Progenitor cell of endocrine pancreas (in vitro differentiated cells): ENCODE data around the gene EEFSEC. TPM values are rescaled to one million over a fixed set of nuclear protein-coding genes. Genes with fewer than 3 reads are reported as not detected.

ENCODE experiments used
- DNase-seq: peaks from one replicate; pipeline ENCODE4 v3.0.0; 2021; ENCODE audit warnings: low spot score; ENCODE audit not compliant: unreplicated experiment
- H3K27ac Mint-ChIP-seq: 2 replicates; pipeline ENCODE4 v1.8.0; 2021; ENCODE audit warnings: mild to moderate bottlenecking, moderate library complexity, mixed read lengths
- H3K27me3 Mint-ChIP-seq: 2 replicates; pipeline ENCODE4 v1.8.0; 2021; ENCODE audit warnings: mixed read lengths
- H3K36me3 Mint-ChIP-seq: 2 replicates; pipeline ENCODE4 v1.8.0; 2022; ENCODE audit warnings: mixed read lengths; ENCODE audit not compliant: insufficient read depth
- H3K4me1 Mint-ChIP-seq: 2 replicates; pipeline ENCODE4 v1.8.0; 2021; ENCODE audit warnings: low read depth, mixed read lengths
- H3K4me3 Mint-ChIP-seq: 2 replicates; pipeline ENCODE4 v1.8.0; 2021; ENCODE audit warnings: low read depth, mild to moderate bottlenecking, moderate library complexity, mixed read lengths
- H3K9me3 Mint-ChIP-seq: 2 replicates; pipeline ENCODE4 v1.8.0; 2021; ENCODE audit warnings: low read depth, mixed read lengths
- CTCF ChIP-seq: fragments of 200-600 bp; sonication (generic); IDR thresholded peaks from one replicate; pipeline ENCODE4 v1.5.0; 2021; ENCODE audit warnings: antibody characterized with exemption, mild to moderate bottlenecking; ENCODE audit not compliant: unreplicated experiment
- total RNA-seq: library from RNA; stranded (reverse); gene quantifications from 2 replicates; pipeline ENCODE4 v1.2.1, GENCODE V29; 2021

Gene EEFSEC
- total RNA-seq, 1 donor from 2014 or later: 11.8 TPM

DNA sequence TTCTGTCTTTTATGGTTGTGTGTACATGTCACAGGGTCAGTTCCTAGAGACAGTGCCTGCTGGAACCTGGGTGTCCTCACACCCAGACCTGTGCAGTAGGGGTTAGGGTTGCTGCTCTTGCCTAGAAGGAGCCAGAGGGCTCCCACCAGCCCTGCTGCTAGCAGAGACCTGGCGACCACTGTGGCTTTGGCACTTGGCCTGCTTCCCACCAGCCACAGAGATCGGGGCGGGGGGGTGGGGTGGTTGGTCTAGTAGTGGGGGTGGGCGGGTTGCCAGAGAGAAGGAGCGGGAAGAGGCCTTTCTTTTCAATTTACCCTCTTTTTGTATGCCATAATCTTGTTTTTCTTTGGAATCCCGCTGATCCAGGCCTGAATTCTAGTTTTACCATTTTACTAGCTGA is 29.4 kb downstream of the EEFSEC start:
- Mint-ChIP-seq H3K27ac (no peak overlapping the region), H3K4me1 (peaks cover 7% of the 10 kb centered on the region), H3K4me3 (no peak overlapping the region), H3K9me3 (peaks cover 3% of the 10 kb centered on the region), H3K36me3 (no peaks in the 10 kb centered on the region), H3K27me3 (peaks cover 13% of the 10 kb centered on the region)
- no peak for DNase-seq
- TF ChIP-seq CTCF: no peak

DNA sequence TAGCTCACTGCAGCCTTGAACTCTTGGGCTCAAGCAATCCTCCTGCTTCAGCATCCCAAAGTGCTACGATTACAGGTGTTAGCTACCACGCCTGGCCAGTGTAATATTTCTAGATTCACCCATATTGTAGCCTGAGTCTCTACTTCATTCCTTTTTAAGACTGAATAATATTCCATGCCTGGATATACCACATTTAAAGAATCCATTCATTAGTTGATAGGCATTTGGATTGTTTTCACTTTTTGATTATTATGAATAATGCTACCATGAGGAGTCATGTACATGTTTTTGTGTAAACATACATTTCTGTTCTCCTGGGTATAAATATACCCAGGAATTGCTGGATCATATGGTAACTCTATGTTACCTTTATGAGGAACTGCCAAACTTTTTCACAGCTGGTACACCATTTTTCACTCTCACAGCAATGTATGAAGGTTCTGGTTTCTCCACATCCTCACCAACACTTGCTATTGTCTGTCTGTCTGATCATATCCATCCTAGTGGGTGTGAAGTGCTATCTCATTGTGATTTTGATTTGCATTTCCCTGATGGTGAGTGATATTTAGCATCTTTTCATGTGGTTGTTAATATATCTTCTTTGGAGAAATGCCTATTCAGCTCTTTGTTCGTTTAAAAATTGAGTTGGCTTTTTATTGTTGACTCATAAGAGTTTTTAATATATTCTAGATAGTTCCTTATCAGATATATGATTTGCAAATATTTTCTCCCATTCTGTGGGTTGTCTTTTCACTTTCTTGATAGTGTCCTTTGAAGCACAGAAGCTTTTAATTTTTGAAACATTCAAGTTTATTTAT is 32.6 kb downstream of the EEFSEC start:
- H3K27me3 Mint-ChIP-seq: no peaks in the 10 kb centered on the region
- no peak overlapping the region for H3K4me3 Mint-ChIP-seq
- no peaks in the 10 kb centered on the region for H3K36me3 Mint-ChIP-seq
- peaks cover 3% of the 10 kb centered on the region for H3K9me3 Mint-ChIP-seq
- no peaks in the 10 kb centered on the region for H3K4me1 Mint-ChIP-seq
- H3K27ac Mint-ChIP-seq: no peak overlapping the region
- no peak for DNase-seq
- no peak for TF ChIP-seq CTCF

GRCh38 chr3:128187495-128187894 is 34.2 kb downstream of the EEFSEC start:
- Mint-ChIP-seq H3K36me3 (no peaks in the 10 kb centered on the region), H3K27ac (no peak overlapping the region), H3K27me3 (no peaks in the 10 kb centered on the region), H3K4me1 (peaks cover 2% of the 10 kb centered on the region), H3K9me3 (peaks cover 3% of the 10 kb centered on the region), H3K4me3 (no peak overlapping the region)
- TF ChIP-seq CTCF: no peak
- no peak for DNase-seq

DNA sequence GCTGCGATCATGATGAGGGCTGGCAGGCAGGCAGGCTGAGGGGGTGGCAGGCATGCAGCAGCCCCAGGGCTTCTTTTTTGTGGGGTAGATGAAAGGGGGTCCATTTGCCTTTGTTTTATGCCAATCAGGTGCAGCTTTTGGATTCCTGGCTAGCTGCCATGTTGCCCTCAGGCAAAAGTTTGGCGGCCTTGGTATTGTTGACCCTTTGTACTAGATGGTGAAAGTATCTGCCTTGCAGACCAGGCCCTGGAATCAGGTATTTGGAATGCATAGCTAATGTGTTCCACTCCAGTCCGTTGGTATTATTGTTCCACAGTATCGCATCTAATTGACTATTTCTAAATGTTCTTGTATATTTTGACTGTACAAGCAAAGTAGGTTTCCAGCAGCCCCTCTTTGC is 35.0 kb downstream of the EEFSEC start:
- Mint-ChIP-seq H3K36me3 (no peaks in the 10 kb centered on the region), H3K27me3 (no peaks in the 10 kb centered on the region), H3K9me3 (peaks cover 3% of the 10 kb centered on the region), H3K4me3 (no peak overlapping the region), H3K4me1 (peaks cover 2% of the 10 kb centered on the region), H3K27ac (no peak overlapping the region)
- TF ChIP-seq CTCF: no peak
- no peak for DNase-seq

DNA sequence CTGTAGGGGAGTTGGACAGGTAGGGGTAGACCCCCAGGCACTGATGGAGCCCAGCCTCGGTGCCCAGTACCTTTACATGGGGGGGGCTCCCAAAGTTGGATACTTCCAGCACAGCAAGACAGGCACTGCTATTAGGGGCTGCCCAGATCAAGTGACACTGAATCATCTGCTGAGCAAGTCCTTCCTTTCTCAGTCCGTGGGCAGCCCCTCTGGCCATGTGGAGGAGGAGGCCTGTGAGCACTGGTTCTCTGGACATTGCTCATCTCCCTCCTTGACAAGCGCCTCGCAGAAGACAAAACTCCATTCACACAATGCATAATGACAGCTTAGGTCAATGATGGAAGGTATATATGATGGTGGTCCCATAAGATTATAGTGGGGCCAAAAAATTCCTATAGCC is 35.7 kb downstream of the EEFSEC start:
- no peak overlapping the region for H3K27ac Mint-ChIP-seq
- H3K27me3 Mint-ChIP-seq: no peaks in the 10 kb centered on the region
- no peak for TF ChIP-seq CTCF
- peaks cover 3% of the 10 kb centered on the region for H3K9me3 Mint-ChIP-seq
- DNase-seq: no peak
- peaks cover 2% of the 10 kb centered on the region for H3K4me1 Mint-ChIP-seq
- H3K4me3 Mint-ChIP-seq: no peak overlapping the region
- no peaks in the 10 kb centered on the region for H3K36me3 Mint-ChIP-seq
